Adrenal gland (tissue), 5 donors: ENCODE data around the gene ANK3.

Experiments used
- CTCF ChIP-seq, 6 experiments: fragments of 450-650 bp in 4 of 6; fragments of 200-600 bp in 2 of 6; sonication (generic) in 1 of 6; IDR thresholded peaks; 1 replicate in 5 of 6; 2 replicates in 1 of 6; pipeline versions ENCODE4 v1.5.1 to v1.8.0; 2016 to 2021; ENCODE audit warnings: antibody characterized with exemption in 6 of 6, mild to moderate bottlenecking in 2 of 6, moderate library complexity in 1 of 6
- POLR2A ChIP-seq, 2 donors: fragments of 450-650 bp; IDR thresholded peaks; one replicate each; pipeline ENCODE4 v1.6.1; 2017; ENCODE audit warnings: antibody characterized with exemption in 2 of 2, mild to moderate bottlenecking in 2 of 2, moderate library complexity in 1 of 2
- donor health status: DM: no; HTN: no; CAD: no.

- no peak for TF ChIP-seq CTCF (IDR thresholded peaks at IDR 0.05)
- TF ChIP-seq POLR2A (IDR thresholded peaks at IDR 0.05), result no peak
Observed at GRCh38 chr10:60429084-60429849, 39.6 kb upstream of the ANK3 start.
